HG03060 (cell line): Measurements from ENCODE around the gene KIR2DL1.
"Not testable (repeated sequence)": the region's sequence is repeated elsewhere in the genome, so short reads cannot be mapped to it uniquely, and the experiment has no call there.

Experiments
- ATAC-seq: cut with Tn5 transposase; IDR thresholded peaks from one replicate; pipeline ENCODE4 v1.9.1; 2021; ENCODE audit warnings: low read depth, moderate number of reproducible peaks; ENCODE audit not compliant: unreplicated experiment

Gene KIR2DL1

GRCh38 chr19:54816251-54816650, 46.7 kb downstream of the KIR2DL1 start, which contains the start of gene KIR3DL1:
TSS of gene KIR3DL1 (plus strand) at chr19:54816468.
- not testable (repeated sequence) for ATAC-seq

DNA sequence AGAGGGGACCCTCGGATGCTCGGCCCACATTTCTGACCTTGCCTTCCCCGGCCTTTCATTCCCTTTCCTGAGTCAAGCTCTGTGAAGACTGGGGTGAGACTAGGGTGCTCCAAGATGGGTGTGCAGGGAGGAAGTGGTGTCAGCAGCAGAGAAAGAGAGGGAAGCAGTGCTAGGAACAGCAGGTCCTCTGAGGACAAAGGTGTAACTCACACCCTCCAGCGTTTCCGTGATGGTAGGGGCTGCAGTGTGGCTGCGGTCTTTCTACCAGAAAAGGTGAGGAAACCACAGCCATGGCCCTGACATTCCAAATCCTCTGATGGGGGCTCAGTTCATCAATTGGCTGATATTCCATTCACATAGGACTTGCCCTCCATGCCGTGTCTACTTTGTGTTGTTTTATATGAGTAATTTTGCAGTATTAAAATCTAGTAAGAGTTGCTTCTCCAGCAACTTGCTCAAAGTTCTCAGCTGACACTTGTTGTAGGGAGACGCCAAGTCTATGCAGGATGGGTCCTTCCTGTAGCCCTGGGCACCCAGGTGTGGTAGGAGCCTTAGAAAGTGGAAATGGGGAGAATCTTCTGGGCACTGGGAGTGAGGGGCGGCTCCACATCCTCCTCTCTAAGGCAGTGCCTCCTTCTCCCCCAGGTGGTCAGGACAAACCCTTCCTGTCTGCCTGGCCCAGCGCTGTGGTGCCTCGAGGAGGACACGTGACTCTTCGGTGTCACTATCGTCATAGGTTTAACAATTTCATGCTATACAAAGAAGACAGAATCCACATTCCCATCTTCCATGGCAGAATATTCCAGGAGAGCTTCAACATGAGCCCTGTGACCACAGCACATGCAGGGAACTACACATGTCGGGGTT, 48.3 kb downstream of the KIR2DL1 start:
- ATAC-seq: no peak

- ATAC-seq: not testable (repeated sequence)
Observed at GRCh38 chr19:54824416-54824815, 54.8 kb downstream of the KIR2DL1 start.

GRCh38 chr19:54825326-54825725, 55.7 kb downstream of the KIR2DL1 start:
- ATAC-seq: not testable (repeated sequence)

DNA sequence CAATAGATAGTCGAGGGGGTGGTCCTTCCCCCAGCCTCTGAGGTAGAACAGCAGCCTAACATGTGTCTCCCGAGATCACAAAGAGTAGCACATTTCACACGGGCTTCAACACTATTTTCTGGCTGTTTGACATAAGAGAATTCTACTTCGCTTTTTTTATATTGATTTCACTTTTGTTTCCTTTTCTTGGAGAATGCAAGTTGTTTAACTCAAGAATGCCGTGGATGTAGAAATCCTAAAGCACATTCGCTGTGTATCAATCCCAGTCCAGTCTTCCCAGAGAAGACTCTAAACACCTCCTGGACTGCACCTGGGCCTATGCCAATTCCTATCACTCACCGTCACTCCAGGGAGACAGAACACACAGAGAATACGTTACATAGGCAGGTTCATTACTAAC, 58.5 kb downstream of the KIR2DL1 start:
- ATAC-seq: not testable (repeated sequence)

DNA sequence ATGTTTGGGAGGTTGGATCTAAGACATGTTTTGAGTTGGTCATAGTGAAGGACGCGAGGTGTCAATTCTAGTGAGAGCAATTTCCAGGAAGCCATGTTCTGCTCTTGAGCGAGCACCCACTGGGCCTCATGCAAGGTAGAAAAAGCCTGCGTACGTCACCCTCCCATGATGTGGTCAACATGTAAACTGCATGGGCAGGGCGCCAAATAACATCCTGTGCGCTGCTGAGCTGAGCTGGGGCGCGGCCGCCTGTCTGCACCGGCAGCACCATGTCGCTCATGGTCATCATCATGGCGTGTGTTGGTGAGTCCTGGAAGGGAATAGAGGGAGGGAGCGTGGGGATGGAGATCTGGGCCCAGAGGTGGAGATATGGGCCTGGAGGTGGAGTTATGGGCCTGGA, 62.9 kb downstream of the KIR2DL1 start, which contains the start of gene KIR2DS4:
KIR2DS4 (plus strand) TSS at position 181 of the 400 bp plus-strand sequence.
- ATAC-seq: not testable (repeated sequence)
